Measurements from ENCODE around the gene DMD.

DNA sequence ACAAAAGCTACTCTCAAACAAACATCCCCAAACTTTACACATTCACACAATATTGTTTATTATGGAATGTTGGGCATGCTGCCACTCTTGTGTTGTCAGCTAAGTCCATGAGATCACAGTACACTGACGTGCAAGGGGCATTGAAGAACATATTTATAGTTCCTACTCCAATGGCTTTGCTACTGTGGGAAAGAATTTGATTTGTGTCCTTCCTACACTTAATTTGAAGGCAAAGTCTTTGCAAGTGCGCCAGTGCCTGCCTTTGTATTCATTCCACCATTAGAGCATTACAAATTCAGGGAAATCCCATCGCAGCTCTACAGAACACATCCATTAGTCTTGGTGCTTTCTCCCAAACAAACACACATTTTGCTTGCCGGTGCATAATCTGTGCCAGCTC, 2094.1 kb downstream of the DMD start:
- TF ChIP-seq, protein P1, sequence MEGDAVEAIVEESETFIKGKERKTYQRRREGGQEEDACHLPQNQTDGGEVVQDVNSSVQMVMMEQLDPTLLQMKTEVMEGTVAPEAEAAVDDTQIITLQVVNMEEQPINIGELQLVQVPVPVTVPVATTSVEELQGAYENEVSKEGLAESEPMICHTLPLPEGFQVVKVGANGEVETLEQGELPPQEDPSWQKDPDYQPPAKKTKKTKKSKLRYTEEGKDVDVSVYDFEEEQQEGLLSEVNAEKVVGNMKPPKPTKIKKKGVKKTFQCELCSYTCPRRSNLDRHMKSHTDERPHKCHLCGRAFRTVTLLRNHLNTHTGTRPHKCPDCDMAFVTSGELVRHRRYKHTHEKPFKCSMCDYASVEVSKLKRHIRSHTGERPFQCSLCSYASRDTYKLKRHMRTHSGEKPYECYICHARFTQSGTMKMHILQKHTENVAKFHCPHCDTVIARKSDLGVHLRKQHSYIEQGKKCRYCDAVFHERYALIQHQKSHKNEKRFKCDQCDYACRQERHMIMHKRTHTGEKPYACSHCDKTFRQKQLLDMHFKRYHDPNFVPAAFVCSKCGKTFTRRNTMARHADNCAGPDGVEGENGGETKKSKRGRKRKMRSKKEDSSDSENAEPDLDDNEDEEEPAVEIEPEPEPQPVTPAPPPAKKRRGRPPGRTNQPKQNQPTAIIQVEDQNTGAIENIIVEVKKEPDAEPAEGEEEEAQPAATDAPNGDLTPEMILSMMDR (IDR thresholded peaks at IDR 0.05; ENCODE audit: borderline replicate concordance, extremely low read depth, low read length, poor library complexity, severe bottlenecking) = no peak
- TF ChIP-seq EZH2 (IDR thresholded peaks at IDR 0.05; ENCODE audit: borderline replicate concordance, low read depth, low read length, severe bottlenecking) = no peak

Measured in DND-41 (cell line).